A549 (cell line): ENCODE measurements around the gene RNF5. TPM values are rescaled to one million over a fixed set of nuclear protein-coding genes. Genes with fewer than 3 reads are reported as not detected.

Experiments
- ATAC-seq, 2 experiments: fragments of 200-7000 bp in 1 of 2; fragments of >200 bp in 1 of 2; cut with Nextera tagmentation in 1 of 2; cut with Tn5 transposase in 1 of 2; 3 replicates each; pipeline versions ENCODE4 v1.8.0 to v1.9.1; 2018 to 2020; ENCODE audit warnings: mild to moderate bottlenecking in 1 of 2, moderate library complexity in 1 of 2
- CTCF ChIA-PET: fragments of 300-600 bp; sonication (Branson Sonifier 250); formaldehyde crosslinking; extraction: SDS; loops from one replicate; lab custom pipeline; 2021; ENCODE audit warnings: antibody characterized with exemption, inconsistent platforms; lab: Yijun Ruan, JAX
- POLR2A ChIA-PET: fragments of 350-600 bp; formaldehyde crosslinking; extraction: SDS; loops from one replicate; lab custom pipeline; 2021; ENCODE audit warnings: antibody characterized with exemption, inconsistent platforms; lab: Yijun Ruan, JAX
- DNase-seq, 2 experiments: peaks; one replicate each; pipeline versions ENCODE4 v3.0.0 to v3.0.0-alpha.2; 2011 to 2016; ENCODE audit warnings: low read depth in 1 of 2, low spot score in 1 of 2
- FAIRE-seq: peaks from 2 replicates; lab custom pipeline; 2011; peaks lifted over from hg19 to GRCh38; lab: Jason Lieb, UNC
- H3K27ac ChIP-seq, 2 experiments: fragments of >200 bp; sonication (Bioruptor Twin); formaldehyde crosslinking; 3 replicates each; pipeline ENCODE4 v1.5.1; 2016 to 2017
- H3K4me1 ChIP-seq: fragments of >200 bp; sonication (Bioruptor Twin); formaldehyde crosslinking; 3 replicates; pipeline ENCODE4 v1.6.1; 2016
- H3K4me2 ChIP-seq: fragments of >200 bp; sonication (Bioruptor Twin); formaldehyde crosslinking; 3 replicates; pipeline ENCODE4 v1.6.1; 2016
- H3K4me3 ChIP-seq: fragments of >200 bp; sonication (Bioruptor Twin); formaldehyde crosslinking; 3 replicates; pipeline ENCODE4 v1.5.1; 2016
- H3K9me3 ChIP-seq: fragments of >200 bp; sonication (Bioruptor Twin); formaldehyde crosslinking; 3 replicates; pipeline ENCODE4 v1.6.1; 2016
- ATOH8 ChIP-seq: fragments of 250-450 bp; sonication (Bioruptor Pico); IDR thresholded peaks from 2 replicates; pipeline ENCODE4 v1.5.0; 2020; ENCODE audit warnings: low read depth, mild to moderate bottlenecking, moderate library complexity
- CBX2 ChIP-seq: fragments of 200-600 bp; sonication (generic); IDR thresholded peaks from 2 replicates; pipeline ENCODE4 v1.6.1; 2016; ENCODE audit warnings: low read depth, mild to moderate bottlenecking, borderline replicate concordance
- CHD2 ChIP-seq: fragments of 150-350 bp; IDR thresholded peaks from 2 replicates; pipeline ENCODE4 v1.6.1; 2014; ENCODE audit warnings: low read length; ENCODE audit not compliant: partially characterized antibody
- CHD4 ChIP-seq: fragments of 200-600 bp; sonication (generic); IDR thresholded peaks from 2 replicates; pipeline ENCODE4 v1.6.1; 2016; ENCODE audit warnings: antibody characterized with exemption, mild to moderate bottlenecking, borderline replicate concordance
- EHMT2 ChIP-seq: fragments of 200-600 bp; sonication (generic); IDR thresholded peaks from 2 replicates; pipeline ENCODE4 v1.6.1; 2016; ENCODE audit warnings: antibody characterized with exemption, low read depth, mild to moderate bottlenecking, moderate library complexity
- FOSB ChIP-seq: fragments of 250-450 bp; sonication (Bioruptor Pico); IDR thresholded peaks from 2 replicates; pipeline ENCODE4 v1.5.0; 2020; ENCODE audit warnings: mild to moderate bottlenecking, moderate library complexity
- FOSL2 ChIP-seq, 2 experiments: fragments of 450-650 bp in 1 of 2; fragments of >200 bp in 1 of 2; sonication (Bioruptor Twin) in 1 of 2; formaldehyde crosslinking; IDR thresholded peaks; 2 replicates each; pipeline versions ENCODE4 v1.5.0 to v1.6.1; 2016 to 2020; ENCODE audit warnings: mild to moderate bottlenecking in 1 of 2, moderate library complexity in 1 of 2
- FOXS1 ChIP-seq: fragments of 250-450 bp; sonication (Bioruptor Pico); IDR thresholded peaks from 2 replicates; pipeline ENCODE4 v1.5.0; 2020; ENCODE audit warnings: mild to moderate bottlenecking, moderate library complexity
- HOXB5 ChIP-seq: fragments of 250-450 bp; sonication (Bioruptor Pico); IDR thresholded peaks from 2 replicates; pipeline ENCODE4 v1.5.0; 2020; ENCODE audit warnings: mild to moderate bottlenecking, moderate library complexity
- JUNB ChIP-seq: fragments of >200 bp; sonication (Bioruptor Twin); formaldehyde crosslinking; IDR thresholded peaks from 2 replicates; pipeline ENCODE4 v1.6.1; 2016
- KDM1A ChIP-seq: fragments of 200-600 bp; sonication (generic); IDR thresholded peaks from 2 replicates; pipeline ENCODE4 v1.6.1; 2016; ENCODE audit warnings: low read depth, mild to moderate bottlenecking
- MYC ChIP-seq: IDR thresholded peaks from 2 replicates; pipeline ENCODE4 v1.6.1; 2012; ENCODE audit warnings: mild to moderate bottlenecking, inconsistent platforms, low read length, improper control_type of control experiment, borderline replicate concordance
- NR3C1 ChIP-seq: fragments of >200 bp; sonication (Bioruptor Twin); formaldehyde crosslinking; IDR thresholded peaks from 3 replicates; pipeline ENCODE4 v1.6.1; 2017
- RARB ChIP-seq: fragments of 250-450 bp; sonication (Bioruptor Pico); IDR thresholded peaks from 2 replicates; pipeline ENCODE4 v1.8.0; 2021; ENCODE audit warnings: mild to moderate bottlenecking, moderate library complexity
- RCOR1 ChIP-seq: fragments of 150-350 bp; IDR thresholded peaks from 2 replicates; pipeline ENCODE4 v1.6.1; 2014; ENCODE audit warnings: antibody characterized with exemption, low read length, low read depth
- RNF2 ChIP-seq: fragments of 200-600 bp; sonication (generic); IDR thresholded peaks from 2 replicates; pipeline ENCODE4 v1.6.1; 2016; ENCODE audit warnings: low read depth, mild to moderate bottlenecking, antibody characterized with exemption, moderate library complexity, borderline replicate concordance
- SMC3 ChIP-seq: fragments of >200 bp; sonication (Bioruptor Twin); formaldehyde crosslinking; IDR thresholded peaks from 3 replicates; pipeline ENCODE4 v1.6.1; 2018; ENCODE audit warnings: inconsistent platforms
- SREBF2 ChIP-seq: fragments of 450-650 bp; IDR thresholded peaks from 2 replicates; pipeline ENCODE4 v1.6.1; 2014; ENCODE audit warnings: mild to moderate bottlenecking, moderate library complexity
- ZC3H11A ChIP-seq: fragments of 450-650 bp; IDR thresholded peaks from 2 replicates; pipeline ENCODE4 v1.6.1; 2014; ENCODE audit warnings: antibody characterized with exemption, mild to moderate bottlenecking
- ZFP36 ChIP-seq: fragments of 450-650 bp; IDR thresholded peaks from 2 replicates; pipeline ENCODE4 v1.6.1; 2014; ENCODE audit warnings: borderline replicate concordance; ENCODE audit not compliant: partially characterized antibody
- WGBS: methylation state at CpG from one replicate; pipeline ENCODE4 v1.1.6; 2017; ENCODE audit errors: missing lambda C conversion rate; 5-methylcytosine and 5-hydroxymethylcytosine counted together
- polyA plus RNA-seq, 4 experiments: library from polyadenylated mRNA; depleted of rRNA in 3 of 4; stranded (reverse); fragments of >200 nt; fragmentation: RNase III in 1 of 4; extraction: RNeasy Plus Mini Kit Qiagen cat#74134 plus additional on column Dnase treatment in 1 of 4; gene quantifications; 2 replicates in 3 of 4; 3 replicates in 1 of 4; pipeline ENCODE4 v1.2.3, GENCODE V29; 2011 to 2017
- TF ChIP-seq, protein P1 (sequence below): fragments of 150-350 bp; IDR thresholded peaks from 2 replicates; pipeline ENCODE4 v1.6.1; 2014; ENCODE audit warnings: low read depth, mild to moderate bottlenecking, low read length
- TF ChIP-seq, protein P2 (sequence below): IDR thresholded peaks from 2 replicates; pipeline ENCODE4 v1.6.1; 2012; ENCODE audit warnings: low read depth, borderline replicate concordance

Gene RNF5
- polyA plus RNA-seq, 2 of the 4 experiments (the other 2 are of a cell fraction): 54.1 to 62.7 TPM

- peak overlapping the region; percentile 94 for H3K4me3 ChIP-seq
- peaks cover 32% of the 10 kb centered on the region for H3K4me1 ChIP-seq
- 78% methylated on average over 6 of the region's 8 CpGs for WGBS
- FAIRE-seq: no peak
- no peak for TF ChIP-seq RARB (CRISPR knock-in tag)
- no peak for TF ChIP-seq MYC
- no peak for TF ChIP-seq JUNB
- no peak for TF ChIP-seq ZFP36
- no peak for TF ChIP-seq FOSL2 (IDR thresholded peaks at IDR 0.05)
- TF ChIP-seq FOSL2 (CRISPR knock-in tag; IDR thresholded peaks at IDR 0.05): no peak
- TF ChIP-seq SMC3: no peak
- TF ChIP-seq, all 56 proteins: peak for 0
- POLR2A ChIA-PET: interaction anchor here (1.3 kb wide), 1 partner anchor 14 kb away, joined by 5 read pairs; no protein-coding TSS in a partner anchor
- CTCF ChIA-PET: interaction anchor here (0.8 to 1.4 kb wide), 4 partner anchors 14 to 72 kb away, joined by 3 to 6 read pairs (median 3); no protein-coding TSS in a partner anchor
- Histone ChIP-seq H3K9me3 (no peaks in the 10 kb centered on the region), H3K4me2 (peak overlapping the region; percentile 99), H3K27ac (peak overlapping the region; percentile 99 to 100)
- no peak for ATAC-seq
- DNase-seq: no peak
Measured at GRCh38 chr6:32190911-32191677, 12.9 kb downstream of the RNF5 start.

DNA sequence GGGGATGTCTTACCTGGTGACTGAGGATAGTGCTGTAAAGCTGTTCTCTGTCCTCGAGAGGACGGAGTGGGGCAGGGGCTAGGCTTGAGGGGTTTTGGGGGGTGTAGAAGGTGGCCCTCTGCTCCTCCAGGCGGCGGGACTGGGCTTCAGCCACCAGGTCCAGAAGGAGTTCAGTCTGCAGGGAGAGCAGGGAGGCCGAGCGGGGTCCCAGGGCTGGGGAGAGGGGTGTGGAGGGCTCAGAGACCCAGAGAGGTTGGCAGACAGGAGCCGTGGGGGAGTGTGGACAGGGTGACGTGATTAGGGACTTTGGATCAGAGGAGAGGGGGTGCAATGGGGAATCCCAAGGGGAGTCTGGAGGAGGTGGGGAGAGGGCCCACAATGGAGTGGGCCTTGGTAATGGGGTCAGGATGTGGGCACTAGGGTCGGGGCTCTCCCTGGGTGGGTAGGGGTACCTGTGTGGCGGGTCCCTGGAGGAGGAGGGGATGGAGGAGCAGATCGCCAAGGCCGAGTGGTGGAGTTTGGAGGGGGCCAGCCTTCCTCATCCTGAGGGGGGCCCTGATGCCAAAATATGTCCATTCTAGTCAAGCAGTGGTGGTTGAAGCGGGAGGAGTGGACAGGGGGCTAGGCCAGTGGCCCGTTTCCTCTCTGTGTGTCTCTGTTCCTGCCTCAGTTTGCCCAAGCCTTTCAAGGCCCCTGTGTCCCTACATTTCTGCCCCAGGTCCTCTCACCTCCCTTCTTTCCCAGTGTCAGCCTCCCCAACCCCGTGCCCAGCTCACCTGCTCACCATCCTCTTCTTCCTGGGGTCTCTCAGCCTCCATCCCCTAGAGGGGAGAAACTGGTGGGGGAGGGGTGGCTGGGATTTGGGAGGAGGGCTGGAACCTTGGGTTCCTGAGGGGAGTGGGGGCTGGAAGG lies 13.7 kb downstream of the RNF5 start:
- Histone ChIP-seq H3K27ac (peak overlapping the region; percentile 30 to 100; a peak in 4 of 6 replicates), H3K4me2 (peak overlapping the region; percentile 23; the same call in 1 of the 3 replicates), H3K4me1 (peaks cover 33% of the 10 kb centered on the region), H3K9me3 (no peaks in the 10 kb centered on the region), H3K4me3 (no peak overlapping the region)
- DNase-seq (no peak), FAIRE-seq (no peak), ATAC-seq (no peak)
- no peak for TF ChIP-seq KDM1A
- TF ChIP-seq SMC3: no peak
- TF ChIP-seq HOXB5: no peak
- no peak for TF ChIP-seq CHD2
- TF ChIP-seq RARB (CRISPR knock-in tag): no peak
- TF ChIP-seq NR3C1: no peak
- TF ChIP-seq CHD4: no peak
- TF ChIP-seq RCOR1: no peak
- no peak for TF ChIP-seq FOSL2 (IDR thresholded peaks at IDR 0.05)
- TF ChIP-seq FOSL2 (CRISPR knock-in tag; IDR thresholded peaks at IDR 0.05): no peak
- no peak for TF ChIP-seq SREBF2
- no peak for TF ChIP-seq EHMT2
- no peak for TF ChIP-seq RNF2
- TF ChIP-seq CBX2: no peak
- no peak for TF ChIP-seq FOXS1 (CRISPR knock-in tag)
- TF ChIP-seq, protein P1, sequence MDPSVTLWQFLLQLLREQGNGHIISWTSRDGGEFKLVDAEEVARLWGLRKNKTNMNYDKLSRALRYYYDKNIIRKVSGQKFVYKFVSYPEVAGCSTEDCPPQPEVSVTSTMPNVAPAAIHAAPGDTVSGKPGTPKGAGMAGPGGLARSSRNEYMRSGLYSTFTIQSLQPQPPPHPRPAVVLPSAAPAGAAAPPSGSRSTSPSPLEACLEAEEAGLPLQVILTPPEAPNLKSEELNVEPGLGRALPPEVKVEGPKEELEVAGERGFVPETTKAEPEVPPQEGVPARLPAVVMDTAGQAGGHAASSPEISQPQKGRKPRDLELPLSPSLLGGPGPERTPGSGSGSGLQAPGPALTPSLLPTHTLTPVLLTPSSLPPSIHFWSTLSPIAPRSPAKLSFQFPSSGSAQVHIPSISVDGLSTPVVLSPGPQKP: no peak
- TF ChIP-seq FOSB: no peak
- no peak for TF ChIP-seq ATOH8 (CRISPR knock-in tag)
- no peak for TF ChIP-seq ZC3H11A
- TF ChIP-seq, protein P2, sequence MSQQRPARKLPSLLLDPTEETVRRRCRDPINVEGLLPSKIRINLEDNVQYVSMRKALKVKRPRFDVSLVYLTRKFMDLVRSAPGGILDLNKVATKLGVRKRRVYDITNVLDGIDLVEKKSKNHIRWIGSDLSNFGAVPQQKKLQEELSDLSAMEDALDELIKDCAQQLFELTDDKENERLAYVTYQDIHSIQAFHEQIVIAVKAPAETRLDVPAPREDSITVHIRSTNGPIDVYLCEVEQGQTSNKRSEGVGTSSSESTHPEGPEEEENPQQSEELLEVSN: no peak
- ChIA-PET CTCF (interaction anchor here (0.6 to 2.3 kb wide), 5 partner anchors 38 to 165 kb away, joined by 3 to 10 read pairs (median 4); no protein-coding TSS in a partner anchor), POLR2A (no interaction called here)
- 83% methylated on average over 15 of the region's 15 CpGs for WGBS
